ENCODE measurements around the gene BMPR1A.

Gene BMPR1A

DNA sequence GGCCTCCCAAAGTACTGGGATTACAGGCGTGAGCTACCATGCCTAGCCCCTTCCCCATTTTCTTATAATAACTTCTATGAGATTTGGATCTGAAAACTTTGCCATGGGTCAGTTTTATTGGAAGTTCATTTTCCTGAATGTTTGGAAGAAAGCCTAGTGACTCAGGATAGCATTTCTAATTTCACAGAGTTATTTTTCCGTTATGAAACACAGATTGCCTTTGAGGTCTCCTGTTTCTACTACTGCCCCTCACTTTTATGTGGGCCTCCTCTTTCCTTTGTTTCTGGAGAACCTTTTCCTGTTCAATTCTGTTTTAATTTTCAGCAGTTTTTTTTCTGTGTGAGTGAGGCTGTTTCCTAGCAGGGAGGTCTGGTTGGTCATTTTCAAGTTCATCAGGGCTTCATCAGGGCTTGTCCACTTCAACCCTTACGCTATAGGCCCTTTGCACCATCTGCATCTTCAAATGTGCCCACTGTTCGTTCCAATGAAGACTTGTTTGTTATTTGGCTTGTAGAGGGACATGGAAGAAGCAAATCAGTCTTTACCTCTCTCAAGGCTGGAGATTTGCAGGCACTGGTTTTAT lies 58.7 kb downstream of the BMPR1A start:
- TF ChIP-seq CTCF (conservative IDR thresholded peaks at IDR 0.05; ENCODE audit: low read depth, low read length), result no peak
- DNase-seq (ENCODE audit: low read depth), result no peak
- H3K4me3 ChIP-seq (ENCODE audit: low read length), result no peak overlapping the region

DNA sequence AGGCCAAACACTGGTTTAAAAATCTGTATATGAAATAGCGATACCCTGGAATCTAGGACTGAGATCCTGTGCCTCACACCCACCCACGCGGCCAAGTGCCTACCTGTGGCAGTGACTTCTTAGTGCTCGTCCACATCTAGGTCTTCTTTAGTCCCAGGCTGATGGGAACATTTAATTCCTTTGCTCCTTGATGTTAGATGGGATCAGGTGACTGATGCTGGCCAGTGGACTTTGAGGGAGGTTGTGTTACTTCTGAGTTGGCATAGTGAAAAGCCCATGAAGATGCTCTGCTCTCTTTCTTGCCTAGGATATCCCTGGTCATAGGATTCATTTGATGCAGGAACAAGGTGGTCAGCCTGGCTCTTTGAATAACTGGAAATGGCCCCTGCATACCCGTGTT lies 59.2 kb downstream of the BMPR1A start:
- no peak for TF ChIP-seq CTCF (conservative IDR thresholded peaks at IDR 0.05; ENCODE audit: low read depth, low read length)
- H3K4me3 ChIP-seq (ENCODE audit: low read length), result no peak overlapping the region
- DNase-seq (ENCODE audit: low read depth), result no peak

- no peak overlapping the region for H3K4me3 ChIP-seq (ENCODE audit: low read length)
- no peak for DNase-seq (ENCODE audit: low read depth)
- no peak for TF ChIP-seq CTCF (conservative IDR thresholded peaks at IDR 0.05; ENCODE audit: low read depth, low read length)
These were observed 60.8 kb downstream of the BMPR1A start for GRCh38 chr10:86817246-86817645.

DNA sequence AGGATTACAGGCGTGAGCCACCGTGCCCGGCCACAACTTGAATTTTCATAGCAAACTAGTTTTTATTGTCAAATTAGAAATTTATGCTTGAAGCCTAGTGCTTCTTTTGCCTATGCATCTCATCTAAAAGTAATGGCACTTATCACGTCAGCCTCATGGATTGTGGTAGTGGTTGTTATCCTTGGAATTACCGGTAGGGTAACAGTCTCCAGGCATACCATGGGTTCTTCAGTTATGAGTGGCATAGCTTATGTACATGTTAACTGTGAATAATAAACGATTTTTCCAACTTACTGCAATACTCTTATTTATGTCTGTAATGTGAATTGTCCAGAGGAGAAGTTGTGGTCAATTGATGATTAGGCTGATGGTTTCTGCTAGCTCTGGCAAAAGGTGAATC lies 63.1 kb downstream of the BMPR1A start:
- no peak for TF ChIP-seq CTCF (conservative IDR thresholded peaks at IDR 0.05; ENCODE audit: low read depth, low read length)
- H3K4me3 ChIP-seq (ENCODE audit: low read length), result no peak overlapping the region
- no peak for DNase-seq (ENCODE audit: low read depth)

GRCh38 chr10:86820509-86820908 lies 64.1 kb downstream of the BMPR1A start:
- DNase-seq (ENCODE audit: low read depth), result no peak
- no peak for TF ChIP-seq CTCF (conservative IDR thresholded peaks at IDR 0.05; ENCODE audit: low read depth, low read length)
- no peak overlapping the region for H3K4me3 ChIP-seq (ENCODE audit: low read length)

DNA sequence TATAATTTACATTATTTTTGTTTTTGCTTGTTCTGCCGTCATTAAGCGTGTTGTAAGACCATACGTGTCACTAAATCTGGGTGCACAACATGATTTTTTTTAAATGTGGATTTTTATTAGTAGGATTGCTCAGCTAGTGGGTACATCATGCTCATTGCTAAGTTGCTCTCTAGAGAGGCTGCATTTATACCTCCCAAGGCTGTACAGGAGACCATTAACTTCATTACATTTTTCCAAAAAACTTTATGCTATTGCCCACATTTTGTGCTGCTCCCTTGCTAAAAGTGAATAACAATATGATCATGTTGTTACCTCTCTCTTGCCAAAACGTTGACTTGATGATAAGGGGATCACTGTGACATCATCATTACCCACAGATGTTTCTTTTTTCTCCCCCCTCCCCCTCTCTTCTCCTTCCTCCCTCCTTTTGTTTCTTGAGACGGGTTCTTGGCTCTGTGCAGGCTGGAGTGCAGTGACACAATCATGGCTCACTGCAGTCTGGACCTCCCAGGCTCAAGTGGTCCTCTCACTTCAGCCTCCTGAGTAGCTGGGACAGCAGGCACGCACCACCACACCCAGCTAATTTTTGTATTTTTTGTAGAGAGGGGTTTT lies 65.1 kb downstream of the BMPR1A start:
- no peak for DNase-seq (ENCODE audit: low read depth)

More for the DNA sequence above, 65.1 kb downstream of the BMPR1A start:
- H3K4me3 ChIP-seq (ENCODE audit: low read length), result no peak overlapping the region
- TF ChIP-seq CTCF (conservative IDR thresholded peaks at IDR 0.05; ENCODE audit: low read depth, low read length), result no peak
